ENCODE data around the gene RPS6KB2. TPM values are rescaled to one million over a fixed set of nuclear protein-coding genes. Genes with fewer than 3 reads are reported as not detected.
A peak's percentile ranks its signal among the peaks of the same experiment; 100 is the strongest.

RPS6KB2 gene
- polyA plus RNA-seq (2012; ENCODE audit: insufficient read depth, insufficient read length), result 105 TPM

DNA sequence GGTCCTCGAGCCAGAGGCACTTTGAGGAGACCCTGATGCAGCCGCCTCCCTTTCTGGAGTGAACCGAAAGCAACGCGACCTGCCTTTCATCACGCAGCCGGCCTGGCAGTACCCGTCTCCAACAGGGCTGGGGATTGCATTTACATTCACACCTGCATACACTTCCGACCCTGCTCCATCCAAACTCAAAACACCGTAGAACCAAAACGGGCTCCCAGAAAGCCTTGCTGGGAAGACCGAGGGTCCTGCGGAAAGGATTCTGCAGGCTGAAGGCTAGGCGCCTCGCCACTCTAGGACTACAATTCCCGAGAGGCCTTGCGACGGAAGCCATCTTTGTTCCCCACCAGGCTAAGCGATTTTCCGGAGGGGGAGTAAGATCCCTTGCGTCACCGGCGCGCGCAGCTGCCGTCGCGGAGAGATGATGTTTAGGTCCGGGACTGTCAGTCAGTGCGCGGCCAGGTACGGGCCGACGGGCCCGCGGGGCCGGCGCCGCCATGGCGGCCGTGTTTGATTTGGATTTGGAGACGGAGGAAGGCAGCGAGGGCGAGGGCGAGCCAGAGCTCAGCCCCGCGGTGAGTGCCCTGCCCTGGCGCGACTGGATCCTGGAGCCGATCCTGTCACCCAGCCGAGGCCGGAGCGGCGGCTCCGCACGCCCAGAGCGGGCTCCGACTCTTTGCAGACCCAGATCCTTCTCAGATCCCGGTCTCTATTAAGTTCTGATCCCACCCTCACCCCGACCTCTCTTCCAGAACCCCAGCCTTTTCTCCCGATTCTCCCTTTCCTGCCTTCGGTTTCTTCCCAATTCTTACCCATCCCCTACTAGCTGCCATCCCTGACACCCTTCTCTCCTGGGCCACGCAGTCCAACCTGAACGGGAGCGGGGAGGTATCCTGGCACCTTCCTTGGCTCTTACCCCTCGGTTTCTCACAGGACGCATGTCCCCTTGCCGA lies at the start of gene RPS6KB2:
RPS6KB2 (plus strand) TSS at position 443 of the 950 bp plus-strand sequence; CDS start at position 495, 52 bp downstream.
- DNase-seq (ENCODE audit: low read depth, low spot score), result peak; percentile 97
- peak within 1 kb of the TSS; percentile 100 for H3K4me3 ChIP-seq (ENCODE audit: low read length)

DNA sequence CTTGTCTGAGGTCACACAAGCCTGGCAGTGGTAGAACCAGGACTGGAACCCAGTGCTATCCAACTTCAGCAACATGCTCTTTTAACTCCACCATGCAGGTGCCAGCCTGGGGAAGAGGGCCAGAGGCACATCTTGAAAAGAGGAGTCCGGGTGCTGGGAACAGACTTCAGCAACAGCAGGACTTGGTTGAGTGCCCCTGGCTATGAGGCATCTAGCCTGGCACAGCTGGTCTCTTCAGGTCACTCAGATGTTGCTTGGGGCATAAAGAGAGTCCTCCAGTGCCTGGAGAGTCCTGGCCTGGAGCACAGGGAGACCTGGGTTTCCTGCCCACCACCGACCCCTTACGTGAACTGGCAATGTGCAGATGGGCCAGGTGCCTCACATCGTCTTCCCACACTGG lies 49.8 kb upstream of the RPS6KB2 start:
- DNase-seq (ENCODE audit: low read depth, low spot score), result no peak
- no peak overlapping the region for H3K4me3 ChIP-seq (ENCODE audit: low read length)

GRCh38 chr11:67379061-67380058 lies 48.9 kb upstream of the RPS6KB2 start:
- no peak for DNase-seq (ENCODE audit: low read depth, low spot score)
- H3K4me3 ChIP-seq (ENCODE audit: low read length), result no peak overlapping the region

DNA sequence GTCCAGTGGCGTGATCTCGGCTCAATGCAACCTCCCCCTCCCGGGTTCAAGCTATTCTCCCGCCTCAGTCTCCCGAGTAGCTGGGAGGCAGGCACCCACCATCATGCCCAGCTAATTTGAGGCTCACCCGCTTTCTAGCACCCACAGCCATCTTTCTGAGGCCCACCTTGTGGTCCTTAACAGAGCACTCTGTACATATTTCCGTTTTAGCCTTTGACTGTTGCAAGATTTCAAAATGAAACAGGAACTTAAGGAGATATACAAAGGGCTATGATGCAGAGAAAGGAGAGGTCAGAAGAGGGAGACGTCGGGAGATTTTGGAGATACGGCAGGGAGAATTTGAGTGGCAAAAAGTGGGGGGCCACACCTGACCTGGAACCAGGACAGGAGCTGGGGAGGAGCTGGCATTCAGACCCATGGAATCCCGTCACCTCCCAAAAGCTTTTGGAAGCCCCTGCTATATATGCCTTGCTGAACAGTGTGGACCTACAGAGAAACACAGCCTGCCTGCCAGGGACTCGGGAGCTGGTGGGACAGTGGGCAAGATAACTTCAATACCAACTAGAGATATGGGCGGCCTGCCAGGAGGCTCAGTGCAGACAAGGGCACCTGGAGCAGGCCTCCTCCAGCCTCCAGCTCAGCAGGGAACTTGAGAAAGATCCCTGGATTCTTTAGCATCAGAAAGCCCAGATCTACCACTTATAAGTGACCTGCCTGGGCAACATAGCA lies 46.9 kb upstream of the RPS6KB2 start:
- no peak for DNase-seq (ENCODE audit: low read depth, low spot score)

GRCh38 chr11:67382276-67383136 lies 45.8 kb upstream of the RPS6KB2 start:
- no peak overlapping the region for H3K4me3 ChIP-seq (ENCODE audit: low read length)
- peak; percentile 64 for DNase-seq (ENCODE audit: low read depth, low spot score)

More for the DNA sequence above, 46.9 kb upstream of the RPS6KB2 start:
- no peak overlapping the region for H3K4me3 ChIP-seq (ENCODE audit: low read length)

- H3K4me3 ChIP-seq (ENCODE audit: low read length), result no peak overlapping the region
- no peak for DNase-seq (ENCODE audit: low read depth, low spot score)
Measured at GRCh38 chr11:67384851-67385366, 43.4 kb upstream of the RPS6KB2 start.

DNA sequence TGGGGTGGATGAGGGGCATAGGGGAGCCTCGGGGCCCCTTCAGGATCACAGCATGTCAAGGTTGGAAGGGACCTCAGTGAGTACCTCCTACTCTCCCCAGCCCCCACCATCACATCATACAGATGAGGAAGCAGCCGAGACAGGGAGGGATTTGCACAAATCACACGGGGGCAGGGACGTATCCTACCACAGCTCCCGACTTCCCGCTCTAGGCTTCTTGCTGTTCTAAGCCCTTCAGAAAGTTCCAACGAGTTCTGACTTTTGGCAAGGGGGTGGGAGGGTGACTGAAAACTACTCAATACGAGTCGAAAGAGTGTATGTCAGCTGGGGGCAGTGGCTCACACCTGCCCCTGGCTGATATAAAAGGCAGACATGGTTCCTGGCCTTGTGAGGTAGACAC lies 41.2 kb upstream of the RPS6KB2 start:
- H3K4me3 ChIP-seq (ENCODE audit: low read length), result no peak overlapping the region
- DNase-seq (ENCODE audit: low read depth, low spot score), result no peak

GRCh38 chr11:67387518-67387917 lies 40.8 kb upstream of the RPS6KB2 start:
- DNase-seq (ENCODE audit: low read depth, low spot score), result no peak

DNA sequence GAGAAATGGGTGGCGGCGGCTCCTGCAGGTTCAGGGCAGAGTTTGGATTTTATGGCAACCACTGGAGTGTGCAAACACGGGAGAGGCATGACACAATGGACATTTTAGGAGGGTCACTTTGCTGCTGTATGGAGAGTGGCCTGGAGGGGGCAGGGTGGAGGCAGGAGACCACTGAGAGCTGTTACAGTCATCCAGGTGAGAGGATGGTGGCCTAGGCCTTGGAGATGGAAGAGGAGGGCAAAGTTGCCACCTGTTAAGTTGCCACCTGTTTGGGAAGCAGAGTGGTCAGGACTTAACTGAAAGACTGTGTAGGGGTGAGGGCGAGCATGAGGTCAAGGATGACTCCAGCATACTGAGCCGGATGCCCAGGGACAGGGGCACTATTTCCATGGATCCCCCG lies 38.8 kb upstream of the RPS6KB2 start:
- DNase-seq (ENCODE audit: low read depth, low spot score), result no peak
- no peak overlapping the region for H3K4me3 ChIP-seq (ENCODE audit: low read length)

More at GRCh38 chr11:67387518-67387917, 40.8 kb upstream of the RPS6KB2 start:
- no peak overlapping the region for H3K4me3 ChIP-seq (ENCODE audit: low read length)

DNA sequence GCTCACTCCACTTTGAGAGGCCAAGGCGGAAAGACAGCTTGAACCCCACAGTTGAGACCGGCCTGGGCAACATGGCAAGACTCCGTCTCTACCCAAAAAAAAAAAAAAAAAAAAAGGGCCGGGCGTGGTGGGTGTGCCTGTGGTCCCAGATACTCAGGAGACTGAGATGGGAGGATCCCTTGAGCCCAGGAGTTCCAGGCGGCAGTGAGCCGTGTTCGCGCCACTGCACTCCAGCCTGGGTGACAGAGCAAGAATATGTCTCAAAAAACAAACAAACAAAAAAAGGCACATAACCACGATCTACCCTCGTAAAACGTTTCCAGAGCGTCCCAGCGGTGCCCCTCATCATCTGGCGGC lies 37.4 kb upstream of the RPS6KB2 start:
- DNase-seq (ENCODE audit: low read depth, low spot score), result no peak
- H3K4me3 ChIP-seq (ENCODE audit: low read length), result peak overlapping the region; percentile 89

- peak within 1 kb of the TSS; percentile 89 for H3K4me3 ChIP-seq (ENCODE audit: low read length)
- DNase-seq (ENCODE audit: low read depth, low spot score), result peak; percentile 89
Measured at GRCh38 chr11:67391304-67392182, 36.8 kb upstream of the RPS6KB2 start, which contains the start of gene RAD9A. Gene RAD9A (plus strand): TSS chr11:67391986. CDS start chr11:67392045, 59 bp downstream.

- DNase-seq (ENCODE audit: low read depth, low spot score), result no peak
- H3K4me3 ChIP-seq (ENCODE audit: low read length), result peak overlapping the region; percentile 89
Measured at GRCh38 chr11:67392183-67392715, 36.0 kb upstream of the RPS6KB2 start.

DNA sequence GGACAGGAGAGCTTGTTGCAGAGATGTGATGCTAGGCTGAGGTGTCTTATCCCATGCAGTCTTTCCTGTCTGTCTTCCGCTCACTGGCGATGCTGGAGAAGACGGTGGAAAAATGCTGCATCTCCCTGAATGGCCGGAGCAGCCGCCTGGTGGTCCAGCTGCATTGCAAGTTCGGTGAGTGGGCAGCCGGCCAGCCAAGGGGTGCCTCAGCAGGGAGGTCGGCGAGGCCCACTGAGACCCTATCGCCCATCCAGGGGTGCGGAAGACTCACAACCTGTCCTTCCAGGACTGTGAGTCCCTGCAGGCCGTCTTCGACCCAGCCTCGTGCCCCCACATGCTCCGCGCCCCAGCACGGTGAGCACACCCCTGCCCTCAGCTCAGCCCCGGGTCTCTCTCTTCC lies 34.9 kb upstream of the RPS6KB2 start:
- no peak overlapping the region for H3K4me3 ChIP-seq (ENCODE audit: low read length)
- DNase-seq (ENCODE audit: low read depth, low spot score), result no peak

- no peak overlapping the region for H3K4me3 ChIP-seq (ENCODE audit: low read length)
- no peak for DNase-seq (ENCODE audit: low read depth, low spot score)
Measured at GRCh38 chr11:67393990-67394389, 34.3 kb upstream of the RPS6KB2 start.

DNA sequence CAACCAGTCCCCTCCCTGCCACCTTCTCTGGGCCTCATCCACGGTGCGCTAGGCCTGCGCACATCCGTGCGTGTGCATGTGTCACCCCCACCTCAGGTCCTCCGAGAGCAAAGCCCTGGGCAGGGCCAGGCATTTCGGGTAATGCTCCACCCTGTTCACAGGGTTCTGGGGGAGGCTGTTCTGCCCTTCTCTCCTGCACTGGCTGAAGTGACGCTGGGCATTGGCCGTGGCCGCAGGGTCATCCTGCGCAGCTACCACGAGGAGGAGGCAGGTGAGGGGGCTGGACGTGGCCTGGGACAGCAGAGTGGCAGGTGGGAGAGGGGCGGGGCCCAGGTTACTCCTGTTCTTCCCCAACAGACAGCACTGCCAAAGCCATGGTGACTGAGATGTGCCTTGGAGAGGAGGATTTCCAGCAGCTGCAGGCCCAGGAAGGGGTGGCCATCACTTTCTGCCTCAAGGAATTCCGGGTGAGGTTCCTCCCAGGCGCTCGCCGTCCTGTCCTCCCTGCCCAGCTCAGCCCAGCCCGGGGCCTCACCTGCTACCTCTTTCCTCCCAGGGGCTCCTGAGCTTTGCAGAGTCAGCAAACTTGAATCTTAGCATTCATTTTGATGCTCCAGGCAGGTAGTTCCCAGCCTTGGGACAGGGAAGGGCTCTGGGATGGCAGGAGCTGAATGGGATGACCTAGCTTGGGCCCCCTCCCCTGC lies 32.6 kb upstream of the RPS6KB2 start:
- DNase-seq (ENCODE audit: low read depth, low spot score), result no peak
- H3K4me3 ChIP-seq (ENCODE audit: low read length), result no peak overlapping the region

- H3K4me3 ChIP-seq (ENCODE audit: low read length), result no peak overlapping the region
- no peak for DNase-seq (ENCODE audit: low read depth, low spot score)
Measured at GRCh38 chr11:67396259-67396581, 32.1 kb upstream of the RPS6KB2 start.

Measured in Jurkat, Clone E6-1 (cell line).